Gastrocnemius medialis (tissue), 4 donors: ENCODE data around the gene RNF31.

ENCODE experiments used
- CTCF ChIP-seq, 5 experiments: fragments of 450-650 bp in 3 of 5; fragments of 200-600 bp in 2 of 5; sonication (generic) in 2 of 5; IDR thresholded peaks in 4 of 5; conservative IDR thresholded peaks in 1 of 5; 1 replicate in 4 of 5; 2 replicates in 1 of 5; pipeline ENCODE4 v1.5.1; 2016 to 2019; ENCODE audit warnings: antibody characterized with exemption in 5 of 5, mild to moderate bottlenecking in 3 of 5, moderate library complexity in 3 of 5
- POLR2A ChIP-seq, 2 donors: fragments of 450-650 bp; IDR thresholded peaks; one replicate each; pipeline ENCODE4 v1.6.1; 2017; ENCODE audit warnings: antibody characterized with exemption in 2 of 2, mild to moderate bottlenecking in 2 of 2, moderate library complexity in 2 of 2

GRCh38 chr14:24183014-24183481, 35.8 kb downstream of the RNF31 start:
- TF ChIP-seq POLR2A (IDR thresholded peaks at IDR 0.05) = no peak
- no peak for TF ChIP-seq CTCF (IDR thresholded peaks at IDR 0.05 in 4 of 5, conservative IDR thresholded peaks at IDR 0.05 in 1 of 5)
